ENCODE results near the gene EVA1C.
"Not testable (repeated sequence)": the region's sequence is repeated elsewhere in the genome, so short reads cannot be mapped to it uniquely, and the experiment has no call there.

Gene EVA1C

DNA sequence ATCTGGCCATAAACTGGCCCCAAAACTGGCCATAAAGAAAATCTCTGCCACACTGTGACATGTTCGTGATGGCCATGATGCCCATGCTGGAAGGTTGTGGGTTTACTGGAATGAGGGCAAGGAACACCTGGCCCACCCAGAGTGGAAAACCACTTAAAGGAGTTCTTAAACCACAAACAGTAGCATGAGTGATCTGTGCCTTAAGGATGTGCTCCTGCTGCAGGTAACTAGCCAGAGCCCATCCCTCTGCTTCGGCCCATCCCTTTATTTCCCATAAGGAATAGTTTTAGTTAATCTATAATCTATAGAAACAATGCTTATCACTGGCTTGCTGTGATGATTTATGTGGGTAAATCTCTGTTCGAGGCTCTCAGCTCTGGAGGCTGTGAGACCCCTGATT, 50.1 kb downstream of the EVA1C start:
- DNase-seq (ENCODE audit: low read depth in 2 of 2), result not testable (repeated sequence)

DNA sequence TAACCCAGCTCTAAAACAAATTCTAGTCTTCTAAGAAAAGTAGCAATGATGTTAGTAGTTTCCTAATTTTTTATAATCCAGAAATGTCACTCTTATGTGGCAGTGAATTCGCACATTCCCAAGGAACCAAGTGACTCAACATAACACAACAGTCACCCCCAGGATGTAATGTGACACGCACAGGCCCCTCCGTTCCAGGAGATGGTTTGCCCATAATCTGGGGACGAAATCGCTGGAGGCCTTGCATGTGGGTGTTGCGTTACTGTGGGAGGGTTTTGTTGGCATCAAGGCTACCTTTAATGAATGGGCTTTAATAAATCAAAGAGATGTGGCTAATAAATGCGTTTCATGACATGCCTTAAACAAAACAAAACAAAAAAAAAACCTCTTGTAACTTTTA, 50.9 kb downstream of the EVA1C start:
- DNase-seq (ENCODE audit: low read depth in 2 of 2), result no peak

GRCh38 chr21:32463889-32464300, 51.4 kb downstream of the EVA1C start:
- no peak for DNase-seq (ENCODE audit: low read depth in 2 of 2)

DNA sequence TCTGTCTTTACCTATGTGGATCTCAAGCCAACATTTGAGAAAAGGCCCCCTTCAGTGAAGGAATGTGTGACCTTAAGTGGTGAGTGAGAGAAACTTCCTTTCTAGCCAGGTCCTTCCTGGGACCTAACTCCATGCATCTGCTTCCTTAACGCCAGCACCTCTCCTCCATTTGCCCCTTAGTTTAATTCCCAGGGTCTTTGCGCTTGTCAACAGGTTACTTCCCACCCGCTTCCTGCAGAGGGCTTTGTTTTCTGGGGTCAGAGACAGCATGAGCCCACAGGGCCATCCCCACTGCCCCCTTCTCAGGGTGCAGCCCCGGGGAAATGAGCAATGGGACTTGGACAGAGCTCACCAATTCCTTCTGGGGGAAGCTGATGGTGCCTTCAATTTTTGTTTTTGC, 54.8 kb downstream of the EVA1C start:
- no peak for DNase-seq (ENCODE audit: low read depth in 2 of 2)

DNA sequence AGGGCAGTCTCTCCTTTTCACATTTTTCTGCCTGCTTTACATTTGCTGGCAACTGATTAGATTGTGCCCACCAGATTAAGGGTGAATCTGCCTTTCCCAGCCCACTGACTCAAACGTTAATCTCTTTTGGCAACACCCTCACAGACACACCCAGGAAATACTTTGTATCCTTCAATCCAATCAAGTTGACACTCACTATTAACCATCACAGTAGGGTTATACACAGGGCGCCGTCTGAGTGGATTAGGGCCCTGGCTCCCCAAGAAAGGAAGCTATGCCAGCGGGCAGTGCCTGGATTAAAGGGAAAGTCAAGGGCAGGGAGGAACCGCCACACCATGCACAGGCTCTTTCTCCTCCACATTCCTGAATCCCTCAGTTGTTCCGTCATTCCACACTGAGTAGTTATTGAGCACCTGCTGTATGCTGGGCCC, 56.2 kb downstream of the EVA1C start:
- DNase-seq (ENCODE audit: low read depth in 2 of 2), result no peak

DNA sequence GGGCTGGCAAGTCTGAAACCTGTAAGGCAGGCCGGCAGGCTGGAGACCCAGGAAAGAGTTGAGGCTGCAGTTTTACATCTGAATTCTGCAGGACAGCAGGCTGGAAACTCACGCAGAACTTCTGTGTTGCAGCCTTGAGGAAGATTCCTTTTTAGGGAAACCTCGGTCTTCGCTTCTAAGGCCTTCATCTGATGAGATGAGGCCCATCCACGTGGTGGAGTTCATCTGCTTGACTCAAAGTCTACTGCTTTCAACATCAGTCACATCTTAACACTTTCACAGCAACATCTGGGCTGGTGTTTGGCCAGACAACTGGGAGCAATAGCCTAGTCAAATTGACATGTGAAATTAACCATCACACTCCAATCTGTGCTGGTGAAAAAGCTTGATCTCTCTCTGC, 57.1 kb downstream of the EVA1C start:
- no peak for DNase-seq (ENCODE audit: low read depth in 2 of 2)

DNA sequence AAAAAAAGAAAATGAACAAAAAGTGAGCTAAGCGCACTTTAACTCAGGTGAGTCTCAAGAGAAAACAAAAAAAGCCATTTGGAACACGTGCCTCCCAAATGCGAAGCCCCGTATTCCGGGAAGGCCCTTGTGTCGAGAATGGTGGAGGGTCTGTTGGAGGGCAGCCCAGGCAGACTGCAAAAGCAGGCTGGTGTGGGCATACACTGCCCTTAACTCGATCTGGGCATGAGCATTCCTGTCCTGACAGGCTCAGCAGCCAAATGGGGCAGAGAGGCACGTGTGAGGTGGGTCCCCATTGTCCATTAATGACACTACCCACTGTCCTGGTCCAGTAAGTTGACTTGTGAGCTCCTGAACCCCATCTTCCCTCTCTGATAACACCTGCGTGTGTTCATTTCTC, 57.7 kb downstream of the EVA1C start:
- no peak for DNase-seq (ENCODE audit: low read depth in 2 of 2)

- no peak for DNase-seq (ENCODE audit: low read depth in 2 of 2)
Observed at GRCh38 chr21:32472890-32473765, 60.6 kb downstream of the EVA1C start.

DNA sequence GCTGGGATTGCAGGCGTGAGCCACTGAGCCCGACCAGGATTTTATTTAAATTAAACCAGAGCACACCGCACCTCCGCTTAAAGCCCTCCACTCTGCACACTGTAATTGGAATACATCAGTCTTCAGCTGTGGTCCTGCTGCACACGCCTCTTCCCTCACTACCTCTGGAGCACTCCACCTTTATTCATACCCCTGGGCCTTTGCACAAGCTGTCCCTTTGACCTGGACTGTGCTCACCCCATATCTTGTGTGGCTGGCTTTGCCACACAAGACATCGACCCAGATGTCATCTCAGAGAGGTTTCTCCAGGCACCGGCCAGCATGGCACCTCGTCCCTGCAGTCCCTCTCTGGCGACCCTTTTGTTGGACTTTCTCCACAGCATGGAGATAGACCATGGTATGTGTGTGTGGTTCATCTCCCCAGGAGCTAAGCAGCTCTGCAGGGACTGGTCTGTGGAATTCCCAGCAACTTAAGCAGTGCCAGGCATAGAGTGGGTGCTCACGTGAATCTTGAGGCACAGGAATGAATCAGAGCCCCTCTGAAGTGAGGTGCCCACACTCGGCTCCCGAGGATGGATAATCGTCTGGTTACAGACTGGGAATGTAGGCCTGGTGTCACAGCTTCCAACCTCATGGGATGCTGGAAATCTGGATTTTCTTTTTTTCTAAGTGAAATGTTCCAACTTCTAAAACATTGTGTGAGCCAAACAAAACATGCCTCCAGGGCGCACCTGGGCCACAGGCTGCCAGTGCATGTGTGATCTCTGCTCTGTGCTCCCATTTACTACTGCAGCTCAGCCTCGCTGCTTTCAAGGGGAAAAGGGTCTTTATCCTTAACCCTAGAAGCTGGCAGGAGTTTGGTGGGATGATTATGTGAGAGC, 61.9 kb downstream of the EVA1C start:
- DNase-seq (ENCODE audit: low read depth in 2 of 2), result no peak

GRCh38 chr21:32475162-32475812, 62.8 kb downstream of the EVA1C start:
- DNase-seq (ENCODE audit: low read depth in 2 of 2), result peak; percentile 77 to 79

DNA sequence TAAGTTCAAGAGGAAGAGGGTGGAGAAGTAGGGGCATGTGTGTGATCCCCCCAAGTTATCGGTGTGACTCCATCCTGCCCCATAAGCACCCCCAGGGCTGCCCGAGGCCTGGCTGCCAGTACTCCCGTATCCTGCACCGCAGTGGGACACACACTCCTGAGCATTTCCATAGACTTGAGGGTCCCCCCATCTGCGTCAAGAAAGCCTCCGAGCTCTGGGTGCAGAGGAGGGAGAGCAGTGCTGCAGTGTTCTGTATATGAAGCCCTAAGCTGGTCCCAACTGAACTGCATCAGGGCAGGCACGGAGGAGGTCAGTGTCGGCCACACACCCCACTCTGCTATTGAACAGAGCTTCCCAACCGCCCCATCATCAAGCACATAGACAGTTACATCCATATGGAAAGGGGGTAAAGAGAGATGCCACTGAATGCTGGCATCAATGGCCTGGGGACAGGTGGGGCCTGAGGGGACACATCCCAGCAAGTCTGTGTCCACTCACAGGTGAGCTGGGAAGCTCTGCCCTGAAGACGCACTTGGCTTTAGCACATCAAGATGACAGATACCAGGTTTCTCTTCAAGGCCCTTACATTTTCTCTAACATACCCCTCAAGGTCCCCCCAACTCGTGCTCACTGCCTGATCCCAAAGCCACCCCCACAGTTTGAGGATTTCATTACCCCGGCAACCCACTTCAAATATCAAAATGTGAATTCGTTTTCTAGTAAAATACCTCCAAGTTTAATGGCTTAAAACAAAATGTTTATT, 64.3 kb downstream of the EVA1C start:
- no peak for DNase-seq (ENCODE audit: low read depth in 2 of 2)

- DNase-seq (ENCODE audit: low read depth in 2 of 2), result no peak
Observed at GRCh38 chr21:32477424-32477745, 64.9 kb downstream of the EVA1C start.

DNA sequence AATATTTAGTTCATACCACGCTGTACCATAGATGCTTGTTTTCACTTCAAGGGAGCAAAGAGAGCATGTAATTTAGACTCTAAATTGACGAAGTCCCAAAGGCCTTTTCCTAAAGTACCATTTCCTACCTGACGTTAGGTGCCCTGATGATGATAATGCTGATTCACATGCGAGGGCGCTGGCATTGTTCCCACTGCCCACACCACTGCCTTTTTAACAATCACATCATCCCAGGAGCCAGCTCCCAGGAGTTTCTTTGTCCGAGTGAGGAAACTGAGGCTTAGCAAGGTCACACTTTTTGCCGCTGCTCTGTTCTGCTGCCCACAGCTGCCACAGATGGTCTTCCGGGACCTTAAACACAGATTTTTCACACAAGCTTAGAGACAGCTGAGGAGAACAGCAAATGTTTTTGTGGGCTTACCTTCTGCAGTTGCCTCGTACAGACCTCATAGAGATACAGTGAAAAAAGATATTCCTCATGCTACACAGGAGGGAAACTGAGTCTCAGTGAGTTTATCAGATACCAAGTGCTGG, 69.4 kb downstream of the EVA1C start:
- no peak for DNase-seq (ENCODE audit: low read depth in 2 of 2)

- DNase-seq (ENCODE audit: low read depth in 2 of 2), result no peak
Observed at GRCh38 chr21:32482565-32483292, 70.2 kb downstream of the EVA1C start.

GRCh38 chr21:32483293-32483595, 70.7 kb downstream of the EVA1C start:
- DNase-seq (ENCODE audit: low read depth in 2 of 2), result no peak

GRCh38 chr21:32484706-32485380, 72.3 kb downstream of the EVA1C start:
- no peak for DNase-seq (ENCODE audit: low read depth in 2 of 2)

DNA sequence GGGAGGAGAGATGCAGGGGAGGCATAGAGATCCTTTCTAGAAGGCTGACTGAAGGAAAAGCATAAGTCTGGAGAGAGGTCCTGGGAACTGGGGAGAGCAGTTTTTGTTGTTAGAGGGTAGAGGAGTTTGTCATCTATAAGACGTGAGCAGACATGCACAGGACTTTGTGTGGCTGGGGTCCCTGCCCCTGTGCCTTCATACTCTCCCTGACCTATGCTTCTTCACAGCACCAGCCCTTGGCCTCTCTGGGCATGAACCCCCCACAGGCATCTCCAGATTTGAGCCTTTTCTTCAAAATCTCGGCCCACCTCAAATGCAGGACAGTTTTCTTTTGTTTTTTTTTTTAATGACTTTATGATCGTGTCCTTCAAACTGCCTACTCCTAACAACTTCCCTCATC, 79.9 kb downstream of the EVA1C start:
- no peak for DNase-seq (ENCODE audit: low read depth in 2 of 2)

DNA sequence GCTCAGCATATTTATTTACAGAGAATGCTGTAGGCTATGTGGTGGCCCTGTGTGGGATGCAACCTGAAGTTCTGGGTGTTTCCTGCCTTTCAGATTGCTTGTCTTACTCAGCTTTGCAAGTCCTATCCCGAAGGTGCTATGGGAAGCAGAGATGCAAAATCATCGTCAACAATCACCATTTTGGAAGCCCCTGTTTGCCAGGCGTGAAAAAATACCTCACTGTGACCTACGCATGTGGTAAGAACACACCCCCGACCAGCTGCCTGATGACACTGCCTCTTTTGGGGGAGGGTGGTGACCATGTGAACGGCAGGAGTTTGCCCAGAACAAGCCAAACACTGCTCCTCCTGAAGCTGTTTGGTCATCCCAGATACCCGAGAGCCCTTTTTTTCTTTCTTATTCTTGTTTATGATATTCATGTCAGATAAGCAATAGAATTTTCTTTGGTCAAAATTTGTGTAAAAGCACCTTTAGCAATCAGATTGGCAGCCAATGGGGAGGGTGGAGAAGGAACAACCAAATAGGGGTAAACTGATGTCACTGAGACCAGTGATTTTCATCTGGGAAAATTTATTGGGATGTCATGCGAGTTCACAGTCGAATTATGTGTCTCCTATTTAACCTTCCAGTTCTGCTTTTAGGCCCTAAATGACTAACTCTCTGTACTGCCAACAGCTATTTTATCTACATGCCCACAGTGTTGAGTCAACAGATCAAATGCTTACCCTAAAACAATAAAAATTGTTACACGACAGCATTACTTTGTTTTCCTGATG, 82.6 kb downstream of the EVA1C start:
- DNase-seq (ENCODE audit: low read depth in 2 of 2), result no peak

- no peak for DNase-seq (ENCODE audit: low read depth in 2 of 2)
Observed at GRCh38 chr21:32496568-32496967, 84.1 kb downstream of the EVA1C start.

Measured in fibroblast of skin of left quadriceps (primary cell).